Measurements from ENCODE around the gene NSUN2.

GRCh38 chr5:6574111-6574510, 58.7 kb downstream of the NSUN2 start:
- TF ChIP-seq POLR2A (IDR thresholded peaks at IDR 0.05; ENCODE audit: low read depth, low read length) (no peak), TAF1 (IDR thresholded peaks at IDR 0.05; ENCODE audit: borderline replicate concordance, low read depth, low read length) (no peak)
